ENCODE data around the gene NEK4.

GRCh38 chr3:52779837-52780585, 9.3 kb upstream of the NEK4 start:
- TF ChIP-seq GATA3 (IDR thresholded peaks at IDR 0.05; ENCODE audit: low read depth, low read length) (no peak), GATA2 (IDR thresholded peaks at IDR 0.05; ENCODE audit: low read depth, low read length) (no peak)

Measured in SH-SY5Y (cell line).